H9 (cell line): ENCODE data around the gene MYOM1. TPM values are rescaled to one million over a fixed set of nuclear protein-coding genes. Genes with fewer than 3 reads are reported as not detected.

Experiments
- DNase-seq: peaks from one replicate; pipeline ENCODE4 v3.0.0-alpha.2; 2017
- H2AFZ ChIP-seq: one replicate; pipeline ENCODE4 v1.6.1; 2013; ENCODE audit warnings: mild to moderate bottlenecking, low read length, control low read depth, moderate library complexity
- H2AK5ac ChIP-seq: 2 replicates; pipeline ENCODE4 v1.6.1; 2013; ENCODE audit warnings: low read length, control low read depth, mixed read lengths; ENCODE audit not compliant: insufficient read length
- H2BK120ac ChIP-seq: one replicate; pipeline ENCODE4 v1.6.1; 2013; ENCODE audit warnings: low read depth, mild to moderate bottlenecking, low read length, control low read depth, inconsistent platforms; ENCODE audit not compliant: poor library complexity, severe bottlenecking
- H2BK12ac ChIP-seq: 2 replicates; pipeline ENCODE4 v1.6.1; 2013; ENCODE audit warnings: low read length, control low read depth, mixed read lengths, low read depth; ENCODE audit not compliant: insufficient read length
- H2BK15ac ChIP-seq: 2 replicates; pipeline ENCODE4 v1.6.1; 2013; ENCODE audit warnings: low read depth, low read length, control low read depth
- H2BK20ac ChIP-seq: one replicate; pipeline ENCODE4 v1.6.1; 2013; ENCODE audit warnings: low read depth, mild to moderate bottlenecking, low read length, control low read depth, inconsistent platforms; ENCODE audit not compliant: poor library complexity, severe bottlenecking
- H2BK5ac ChIP-seq: 2 replicates; pipeline ENCODE4 v1.6.1; 2013; ENCODE audit warnings: low read length, control low read depth, mixed read lengths; ENCODE audit not compliant: insufficient read length
- H3K14ac ChIP-seq: 2 replicates; pipeline ENCODE4 v1.6.1; 2013; ENCODE audit warnings: low read length, control low read depth; ENCODE audit not compliant: insufficient read depth
- H3K18ac ChIP-seq: 2 replicates; pipeline ENCODE4 v1.6.1; 2013; ENCODE audit warnings: low read depth, mild to moderate bottlenecking, mixed read lengths, low read length, control low read depth; ENCODE audit not compliant: insufficient read length
- H3K23ac ChIP-seq: 2 replicates; pipeline ENCODE4 v1.6.1; 2013; ENCODE audit warnings: low read length, control low read depth, mixed read lengths, low read depth; ENCODE audit not compliant: insufficient read length
- H3K23me2 ChIP-seq: 2 replicates; pipeline ENCODE4 v1.6.1; 2013; ENCODE audit warnings: low read depth, mild to moderate bottlenecking, mixed read lengths, low read length, control low read depth; ENCODE audit not compliant: insufficient read length, poor library complexity, severe bottlenecking
- H3K27ac ChIP-seq: 2 replicates; pipeline ENCODE4 v1.5.1; 2013; ENCODE audit warnings: low read length, control low read depth, mixed read lengths, low read depth; ENCODE audit not compliant: insufficient read length
- H3K27me3 ChIP-seq: 2 replicates; pipeline ENCODE4 v1.6.1; 2013; ENCODE audit warnings: low read length, control low read depth, inconsistent platforms; ENCODE audit not compliant: insufficient read depth
- H3K4ac ChIP-seq: 2 replicates; pipeline ENCODE4 v1.6.1; 2013; ENCODE audit warnings: low read depth, mild to moderate bottlenecking, control low read depth, inconsistent platforms, low read length, moderate library complexity
- H3K4me1 ChIP-seq: 2 replicates; pipeline ENCODE4 v1.6.1; 2013; ENCODE audit warnings: low read length, control low read depth, inconsistent platforms; ENCODE audit not compliant: insufficient read depth
- H3K4me2 ChIP-seq: 2 replicates; pipeline ENCODE4 v1.6.1; 2013; ENCODE audit warnings: low read length, control low read depth, mixed read lengths; ENCODE audit not compliant: insufficient read length, insufficient read depth
- H3K56ac ChIP-seq: 2 replicates; pipeline ENCODE4 v1.6.1; 2013; ENCODE audit warnings: low read depth, mild to moderate bottlenecking, mixed read lengths, low read length, control low read depth; ENCODE audit not compliant: insufficient read length
- H3K79me1 ChIP-seq: 2 replicates; pipeline ENCODE4 v1.6.1; 2013; ENCODE audit warnings: low read depth, mild to moderate bottlenecking, moderate library complexity, low read length, control low read depth, inconsistent platforms; ENCODE audit not compliant: insufficient read depth, poor library complexity, severe bottlenecking
- H3K79me2 ChIP-seq: 2 replicates; pipeline ENCODE4 v1.6.1; 2013; ENCODE audit warnings: low read length, control low read depth, inconsistent platforms; ENCODE audit not compliant: insufficient read depth
- H3K9ac ChIP-seq: 2 replicates; pipeline ENCODE4 v1.6.1; 2013; ENCODE audit warnings: low read length, control low read depth, mixed read lengths; ENCODE audit not compliant: insufficient read length; ENCODE audit errors: extremely low read depth
- H3K9me3 ChIP-seq: one replicate; pipeline ENCODE4 v1.6.1; 2013; ENCODE audit warnings: low read depth, low read length, inconsistent platforms; ENCODE audit not compliant: control insufficient read depth
- H3T11ph ChIP-seq: one replicate; pipeline ENCODE4 v1.6.1; 2013; ENCODE audit warnings: mild to moderate bottlenecking, low read length, control low read depth, inconsistent platforms
- H4K20me1 ChIP-seq: one replicate; pipeline ENCODE4 v1.6.1; 2013; ENCODE audit not compliant: control insufficient read depth, insufficient read length, insufficient read depth
- H4K5ac ChIP-seq: 2 replicates; pipeline ENCODE4 v1.6.1; 2013; ENCODE audit warnings: low read depth, mild to moderate bottlenecking, mixed read lengths, low read length, control low read depth; ENCODE audit not compliant: insufficient read length
- H4K8ac ChIP-seq: replicated peaks from 2 replicates; pipeline ENCODE4 v1.6.1; 2013; ENCODE audit warnings: low read length, control low read depth, mixed read lengths, low read depth; ENCODE audit not compliant: insufficient read length
- H4K91ac ChIP-seq: 2 replicates; pipeline ENCODE4 v1.6.1; 2013; ENCODE audit warnings: low read depth, mild to moderate bottlenecking, moderate library complexity, mixed read lengths, low read length, control low read depth; ENCODE audit not compliant: insufficient read length
- H3K27ac Mint-ChIP-seq, 3 experiments: 2 replicates in 2 of 3; 3 replicates in 1 of 3; pipeline ENCODE4 v1.8.0; 2020 to 2021; ENCODE audit warnings: mixed read lengths in 3 of 3, mild to moderate bottlenecking in 1 of 3, moderate library complexity in 1 of 3
- H3K27me3 Mint-ChIP-seq: 2 replicates; pipeline ENCODE4 v1.8.0; 2021; ENCODE audit warnings: low read depth, mild to moderate bottlenecking, moderate library complexity, mixed read lengths
- H3K36me3 Mint-ChIP-seq, 3 experiments: 2 replicates in 2 of 3; 3 replicates in 1 of 3; pipeline ENCODE4 v1.8.0; 2020 to 2021; ENCODE audit warnings: low read depth in 3 of 3, mixed read lengths in 3 of 3; ENCODE audit not compliant: insufficient read depth in 1 of 3
- H3K4me1 Mint-ChIP-seq, 2 experiments: 2 replicates each; pipeline ENCODE4 v1.8.0; 2020; ENCODE audit warnings: mixed read lengths in 2 of 2
- H3K4me3 Mint-ChIP-seq, 2 experiments: 2 replicates in 1 of 2; 3 replicates in 1 of 2; pipeline ENCODE4 v1.8.0; 2020 to 2021; ENCODE audit warnings: mild to moderate bottlenecking in 2 of 2, mixed read lengths in 2 of 2, moderate library complexity in 1 of 2
- H3K9me3 Mint-ChIP-seq, 2 experiments: 2 replicates in 1 of 2; 3 replicates in 1 of 2; pipeline ENCODE4 v1.8.0; 2020; ENCODE audit warnings: mild to moderate bottlenecking in 2 of 2, mixed read lengths in 2 of 2, moderate library complexity in 1 of 2
- WGBS: extraction: QIAGEN DNeasy Blood & Tissue Kit; methylation state at CpG from one replicate; pipeline ENCODE4 v1.1.7; 2013; ENCODE audit warnings: missing lambda C conversion rate, low lambda C conversion rate, mixed read lengths; ENCODE audit not compliant: insufficient read length; ENCODE audit errors: extremely low coverage; 5-methylcytosine and 5-hydroxymethylcytosine counted together
- total RNA-seq: library from RNA; stranded (reverse); gene quantifications from 2 replicates; pipeline ENCODE4 v1.2.1, GENCODE V29; 2021
- TF ChIP-seq, protein P1 (sequence below): fragments of 200-600 bp; sonication (generic); conservative IDR thresholded peaks from 3 replicates; pipeline ENCODE4 v1.8.0; 2021; ENCODE audit warnings: antibody characterized with exemption, mild to moderate bottlenecking

MYOM1 gene
- total RNA-seq, 1 experiment from 2014 or later, result 0.17 TPM

DNA sequence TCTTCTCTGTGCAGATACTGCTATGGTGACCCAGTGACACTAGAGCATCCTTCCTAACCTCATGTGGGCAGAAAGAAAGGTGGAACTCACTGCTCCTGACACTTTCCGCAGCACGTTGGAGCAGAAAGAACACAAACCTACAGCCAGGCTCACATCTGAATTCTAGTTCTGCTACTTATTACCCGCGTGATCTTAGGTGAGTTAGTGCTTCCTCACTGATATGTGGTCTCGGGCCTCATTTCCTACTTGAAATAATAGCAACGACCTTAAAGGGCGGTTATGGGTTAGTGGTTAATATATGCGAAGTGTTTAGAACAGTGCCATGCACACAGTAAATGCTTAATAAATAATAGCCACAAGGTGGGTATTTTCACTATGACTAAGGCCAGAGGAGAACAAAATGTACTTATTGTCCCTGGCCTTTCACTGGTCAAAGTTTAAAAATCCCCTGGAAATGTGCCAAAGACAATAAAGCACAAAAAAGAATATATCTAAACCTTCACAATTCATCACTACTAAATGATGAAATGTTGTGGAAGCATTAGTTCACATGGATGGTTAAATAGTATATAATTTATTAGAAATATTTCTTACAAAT, 66.6 kb downstream of the MYOM1 start:
- H4K5ac ChIP-seq, result no peak overlapping the region
- no peak overlapping the region for H4K91ac ChIP-seq
- no peaks in the 10 kb centered on the region for H3K27me3 ChIP-seq
- TF ChIP-seq, protein P1, sequence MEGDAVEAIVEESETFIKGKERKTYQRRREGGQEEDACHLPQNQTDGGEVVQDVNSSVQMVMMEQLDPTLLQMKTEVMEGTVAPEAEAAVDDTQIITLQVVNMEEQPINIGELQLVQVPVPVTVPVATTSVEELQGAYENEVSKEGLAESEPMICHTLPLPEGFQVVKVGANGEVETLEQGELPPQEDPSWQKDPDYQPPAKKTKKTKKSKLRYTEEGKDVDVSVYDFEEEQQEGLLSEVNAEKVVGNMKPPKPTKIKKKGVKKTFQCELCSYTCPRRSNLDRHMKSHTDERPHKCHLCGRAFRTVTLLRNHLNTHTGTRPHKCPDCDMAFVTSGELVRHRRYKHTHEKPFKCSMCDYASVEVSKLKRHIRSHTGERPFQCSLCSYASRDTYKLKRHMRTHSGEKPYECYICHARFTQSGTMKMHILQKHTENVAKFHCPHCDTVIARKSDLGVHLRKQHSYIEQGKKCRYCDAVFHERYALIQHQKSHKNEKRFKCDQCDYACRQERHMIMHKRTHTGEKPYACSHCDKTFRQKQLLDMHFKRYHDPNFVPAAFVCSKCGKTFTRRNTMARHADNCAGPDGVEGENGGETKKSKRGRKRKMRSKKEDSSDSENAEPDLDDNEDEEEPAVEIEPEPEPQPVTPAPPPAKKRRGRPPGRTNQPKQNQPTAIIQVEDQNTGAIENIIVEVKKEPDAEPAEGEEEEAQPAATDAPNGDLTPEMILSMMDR, result no peak
- H3K79me1 ChIP-seq, result no peaks in the 10 kb centered on the region
- WGBS, result no CpG with 5 or more reads among the region's 8 CpGs
- no peak overlapping the region for H3K4ac ChIP-seq
- peaks cover 4 to 5% of the 10 kb centered on the region in 2 experiments; a peak in 3 of 4 replicates for H3K4me1 Mint-ChIP-seq
- H2BK12ac ChIP-seq, result no peak overlapping the region
- no peaks in the 10 kb centered on the region for H3K23me2 ChIP-seq
- H3K27ac ChIP-seq, result no peak overlapping the region
- H3K36me3 Mint-ChIP-seq, result no peaks in the 10 kb centered on the region
- H2BK120ac ChIP-seq, result no peak overlapping the region
- no peak overlapping the region for H3K23ac ChIP-seq
- H2BK5ac ChIP-seq, result no peak overlapping the region
- H2AK5ac ChIP-seq, result no peak overlapping the region
- no peaks in the 10 kb centered on the region for H3K4me1 ChIP-seq
- no peaks in the 10 kb centered on the region for H3K79me2 ChIP-seq
- no peaks in the 10 kb centered on the region for H4K20me1 ChIP-seq
- no peaks in the 10 kb centered on the region for H3K27me3 Mint-ChIP-seq
- H3K14ac ChIP-seq, result no peak overlapping the region
- no peak overlapping the region for H3K4me3 Mint-ChIP-seq
- no peak overlapping the region for H2BK15ac ChIP-seq
- H3K27ac Mint-ChIP-seq, result no peak overlapping the region; a peak in 1 of 7 replicates
- no peak overlapping the region for H4K8ac ChIP-seq
- H2BK20ac ChIP-seq, result no peak overlapping the region
- no peak overlapping the region for H3T11ph ChIP-seq
- H3K56ac ChIP-seq, result no peak overlapping the region
- no peak overlapping the region for H3K9ac ChIP-seq
- DNase-seq, result no peak
- no peak overlapping the region for H2AFZ ChIP-seq
- H3K9me3 ChIP-seq, result no peaks in the 10 kb centered on the region
- H3K4me2 ChIP-seq, result no peak overlapping the region
- no peak overlapping the region for H3K18ac ChIP-seq
- no peaks in the 10 kb centered on the region for H3K9me3 Mint-ChIP-seq
